GM21528 (cell line): Measurements from ENCODE around the gene COTL1.

Source experiments
- ATAC-seq: cut with Tn5 transposase; IDR thresholded peaks from one replicate; pipeline ENCODE4 v1.9.1; 2021; ENCODE audit warnings: mild to moderate bottlenecking, moderate library complexity; ENCODE audit not compliant: unreplicated experiment, low FRiP score

COTL1 gene

DNA sequence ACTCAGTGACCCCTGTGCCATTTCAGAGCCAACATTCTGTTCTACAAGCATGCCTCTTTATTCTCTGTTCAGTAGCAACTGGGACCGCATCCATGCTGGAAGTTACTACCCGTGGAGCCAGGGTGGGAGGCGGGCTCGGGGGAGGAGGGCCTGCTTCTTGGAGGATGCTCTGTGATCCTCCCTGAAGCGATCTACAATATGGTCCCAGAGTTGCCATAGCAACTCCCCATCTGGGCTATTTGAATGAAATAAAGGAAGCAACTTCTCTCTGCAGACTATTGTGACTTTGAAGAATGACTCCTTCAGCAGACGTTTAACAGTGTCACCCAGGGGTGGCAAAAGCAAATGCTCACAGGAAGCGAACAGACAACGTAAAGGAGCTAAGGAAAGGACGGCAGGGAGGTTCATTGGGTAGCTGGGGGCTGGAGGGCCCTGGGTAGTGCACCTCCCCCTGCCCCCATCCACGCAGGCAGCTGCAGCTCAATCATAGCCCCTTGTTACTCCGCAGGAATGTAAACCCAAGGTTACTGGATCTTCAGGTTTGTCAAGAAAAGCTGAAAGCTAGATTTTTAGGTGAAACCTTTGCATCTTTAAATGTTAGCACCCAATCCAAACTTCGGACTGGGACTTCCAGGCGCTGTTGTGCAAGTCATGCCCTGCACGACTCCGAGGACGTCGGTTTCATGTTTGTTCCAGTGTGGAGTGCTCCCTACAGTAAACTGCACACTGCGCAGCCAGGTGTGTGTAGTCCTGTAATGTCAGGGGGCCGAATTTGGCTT, 62.3 kb downstream of the COTL1 start:
- no peak for ATAC-seq

- ATAC-seq: no peak
Observed at GRCh38 chr16:84554627-84555328, 63.1 kb downstream of the COTL1 start.

- ATAC-seq: no peak
Observed at GRCh38 chr16:84553873-84554399, 63.9 kb downstream of the COTL1 start.

- ATAC-seq: no peak
Observed at GRCh38 chr16:84552135-84552534, 65.7 kb downstream of the COTL1 start.

DNA sequence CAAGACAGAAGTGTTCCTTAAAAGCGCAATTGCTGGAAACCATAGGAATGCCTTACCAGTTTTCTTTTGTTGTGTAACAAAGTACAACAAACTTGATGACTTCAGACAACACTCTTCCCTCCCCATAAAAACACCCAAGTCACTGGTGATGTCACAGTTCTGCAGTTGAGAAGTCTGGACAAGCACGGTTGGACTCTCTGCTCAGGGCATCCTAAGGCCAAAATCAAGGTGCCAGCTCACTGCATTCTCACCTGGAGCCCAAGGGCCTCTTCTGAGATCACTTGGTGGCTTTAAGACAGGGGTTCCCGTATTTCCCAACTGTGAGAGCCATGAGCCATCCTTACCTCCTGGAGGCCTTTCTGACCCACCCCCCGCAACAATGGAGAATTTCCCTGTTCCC, 67.8 kb downstream of the COTL1 start:
- no peak for ATAC-seq

DNA sequence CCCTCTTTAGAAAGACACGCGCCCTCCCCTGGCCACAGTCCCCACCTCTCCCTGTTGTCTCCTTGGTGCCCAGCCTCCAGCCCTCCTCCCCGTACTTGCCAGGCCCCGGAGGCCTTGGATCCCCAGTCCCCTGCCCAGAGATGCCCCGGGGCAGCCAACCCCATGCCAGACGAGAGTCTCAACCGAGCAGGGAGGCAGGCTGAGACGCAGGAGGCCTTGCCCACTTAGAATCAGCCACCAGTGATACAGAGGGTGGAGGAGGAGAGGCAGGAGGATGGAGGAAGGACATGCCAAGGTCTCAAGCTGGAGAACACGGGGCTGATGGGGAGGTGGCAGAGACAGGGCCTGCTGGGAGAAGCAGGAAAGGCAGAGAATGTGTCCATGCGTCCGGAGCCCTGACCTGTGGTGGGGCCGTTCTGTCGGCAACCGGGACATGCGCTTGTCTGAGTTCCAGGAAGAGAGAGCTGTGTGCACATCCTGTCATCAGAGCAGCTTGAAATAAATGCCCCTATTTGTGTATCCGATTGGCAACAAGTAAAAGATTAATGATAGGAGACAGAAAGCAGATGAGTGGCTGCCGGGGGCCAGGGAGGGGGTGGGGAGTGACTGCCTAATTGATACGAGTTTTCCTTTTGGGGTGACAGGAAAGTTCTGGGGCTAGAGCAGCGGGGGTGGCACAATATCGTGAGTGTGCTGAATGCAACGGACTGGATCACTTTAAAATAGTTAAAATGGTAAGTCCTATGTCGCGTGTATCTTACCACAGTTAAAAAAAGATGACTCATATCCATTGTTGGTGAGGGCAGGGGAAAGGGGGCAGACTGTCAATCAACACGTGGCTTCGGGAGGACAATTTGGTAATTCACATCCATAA, 68.7 kb downstream of the COTL1 start:
- no peak for ATAC-seq

DNA sequence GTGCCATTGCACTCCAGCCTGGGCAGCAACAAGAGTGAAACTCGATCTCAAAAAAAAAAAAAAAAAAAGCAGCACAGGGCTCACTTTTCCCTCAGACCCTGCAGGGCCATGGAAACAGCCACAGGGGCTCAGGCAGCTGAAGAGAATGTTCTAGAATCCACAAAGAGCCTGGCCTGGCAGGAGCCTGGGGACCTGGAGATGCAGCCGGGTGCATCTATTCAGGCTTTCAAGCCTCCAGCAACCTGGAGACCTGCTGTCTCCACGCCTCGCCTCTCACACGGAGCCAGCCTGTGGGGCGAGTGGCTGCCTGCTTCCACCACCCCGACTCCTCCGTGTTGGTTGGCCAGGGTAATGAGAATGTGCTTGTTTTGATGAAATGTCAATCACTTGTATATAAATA, 69.4 kb downstream of the COTL1 start:
- no peak for ATAC-seq

DNA sequence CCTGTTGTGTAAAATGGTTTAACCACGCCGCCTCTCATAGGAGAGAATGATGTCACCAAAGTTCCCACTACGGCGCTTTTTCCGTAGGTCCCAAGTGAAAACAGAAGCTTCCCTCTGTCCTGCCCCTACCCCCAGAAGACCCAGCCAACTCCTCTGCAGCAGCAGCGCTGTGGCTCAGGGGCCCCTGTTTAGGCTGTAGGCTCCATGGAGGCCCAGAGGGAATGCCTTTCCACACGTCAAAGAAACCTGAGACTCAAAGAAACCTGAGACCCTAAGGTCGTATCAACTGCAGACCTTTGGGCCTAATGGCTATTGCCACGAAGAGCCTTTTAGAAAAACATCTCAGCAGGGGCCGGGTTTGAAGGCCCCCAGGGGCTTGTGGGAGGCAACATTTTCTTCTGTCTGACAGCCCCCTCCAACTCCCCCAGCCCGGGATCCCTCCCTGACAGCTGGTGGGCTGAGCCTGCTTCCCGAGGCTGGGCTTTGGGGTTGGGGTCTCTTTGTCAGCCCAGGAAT, 70.3 kb downstream of the COTL1 start:
- no peak for ATAC-seq

- ATAC-seq: no peak
Observed at GRCh38 chr16:84546669-84547545, 71.0 kb downstream of the COTL1 start.

DNA sequence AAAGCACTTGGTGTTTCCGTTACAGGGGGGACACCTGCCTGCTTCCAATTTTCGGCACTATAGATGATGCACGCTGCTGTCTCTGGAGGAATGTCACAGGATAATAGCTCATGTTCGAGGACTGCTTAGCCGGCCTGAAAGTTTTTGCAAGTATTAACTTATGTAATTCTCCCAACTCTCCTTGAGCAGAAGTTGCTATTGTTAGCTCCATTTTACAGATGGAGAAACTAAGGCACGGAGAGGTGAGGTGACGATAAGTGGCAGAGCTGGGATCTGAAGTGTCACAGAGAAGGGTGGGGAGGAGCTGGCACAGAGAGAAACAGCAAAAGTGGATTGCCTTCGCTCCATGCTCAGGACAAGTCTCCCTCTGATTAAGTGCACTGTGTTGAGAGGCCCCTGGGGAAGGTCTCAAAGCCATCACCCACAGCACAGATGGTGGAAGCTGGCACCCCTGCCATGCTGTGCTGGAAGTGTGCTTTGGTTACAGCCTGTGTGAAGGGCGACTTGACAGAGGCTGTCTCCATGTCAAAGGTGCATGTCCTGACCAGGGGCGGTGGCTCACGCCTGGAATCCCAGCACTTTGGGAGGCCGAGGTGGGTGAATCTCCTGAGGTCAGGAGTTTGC, 72.7 kb downstream of the COTL1 start:
- no peak for ATAC-seq

DNA sequence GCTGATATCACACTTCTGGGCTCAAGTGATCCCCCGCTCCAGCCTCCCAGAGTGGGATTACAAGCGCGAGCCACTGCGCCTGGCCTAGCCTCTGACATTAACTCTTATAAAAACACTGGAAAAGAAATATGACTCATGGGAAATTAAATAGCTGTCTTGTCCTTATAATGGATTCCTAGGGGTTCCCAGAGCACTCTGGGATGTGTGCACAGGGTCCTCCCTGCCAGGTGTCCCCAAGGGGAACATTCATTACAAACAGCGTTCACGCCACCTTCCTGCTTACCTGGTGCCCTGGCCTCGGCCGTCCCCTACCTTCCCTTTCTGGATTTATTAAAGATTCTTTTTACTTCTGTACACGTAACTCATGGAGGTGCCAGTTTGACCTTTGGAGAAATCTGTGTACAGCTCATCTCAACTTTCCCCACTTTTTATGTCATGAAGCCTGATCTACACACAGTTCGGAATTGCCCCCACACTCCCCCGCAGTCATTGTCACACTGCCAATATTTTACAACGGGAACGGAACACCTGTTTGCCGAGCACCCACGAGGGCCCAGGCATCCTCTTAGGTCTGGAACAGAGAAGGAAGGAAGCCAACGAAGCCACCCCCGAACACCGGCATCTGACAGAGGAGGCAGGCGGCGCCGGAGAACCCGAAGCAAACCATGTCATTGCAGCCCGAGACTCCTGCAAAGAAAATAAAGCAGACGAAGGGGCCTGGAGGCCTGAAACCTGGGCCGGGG, 73.7 kb downstream of the COTL1 start:
- ATAC-seq: no peak

DNA sequence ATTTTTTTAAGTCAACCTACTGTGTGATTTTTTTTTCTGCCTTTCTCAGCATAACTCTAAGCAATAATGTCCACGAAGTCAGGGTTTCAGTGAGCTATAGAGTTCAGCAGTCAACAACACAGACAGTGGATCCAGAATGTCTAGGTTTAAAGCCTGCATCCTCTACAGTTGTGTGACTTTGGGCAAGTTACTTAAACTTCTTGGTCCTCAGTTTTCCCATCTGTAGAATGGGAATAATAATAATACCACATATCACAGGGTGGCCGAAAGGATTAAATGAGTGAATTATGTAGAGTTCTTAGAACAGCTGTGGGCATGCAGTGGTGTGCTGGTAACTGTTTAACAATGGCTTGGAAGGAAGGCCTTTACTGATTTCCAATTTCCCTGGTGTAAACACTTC, 74.6 kb downstream of the COTL1 start:
- ATAC-seq: no peak

DNA sequence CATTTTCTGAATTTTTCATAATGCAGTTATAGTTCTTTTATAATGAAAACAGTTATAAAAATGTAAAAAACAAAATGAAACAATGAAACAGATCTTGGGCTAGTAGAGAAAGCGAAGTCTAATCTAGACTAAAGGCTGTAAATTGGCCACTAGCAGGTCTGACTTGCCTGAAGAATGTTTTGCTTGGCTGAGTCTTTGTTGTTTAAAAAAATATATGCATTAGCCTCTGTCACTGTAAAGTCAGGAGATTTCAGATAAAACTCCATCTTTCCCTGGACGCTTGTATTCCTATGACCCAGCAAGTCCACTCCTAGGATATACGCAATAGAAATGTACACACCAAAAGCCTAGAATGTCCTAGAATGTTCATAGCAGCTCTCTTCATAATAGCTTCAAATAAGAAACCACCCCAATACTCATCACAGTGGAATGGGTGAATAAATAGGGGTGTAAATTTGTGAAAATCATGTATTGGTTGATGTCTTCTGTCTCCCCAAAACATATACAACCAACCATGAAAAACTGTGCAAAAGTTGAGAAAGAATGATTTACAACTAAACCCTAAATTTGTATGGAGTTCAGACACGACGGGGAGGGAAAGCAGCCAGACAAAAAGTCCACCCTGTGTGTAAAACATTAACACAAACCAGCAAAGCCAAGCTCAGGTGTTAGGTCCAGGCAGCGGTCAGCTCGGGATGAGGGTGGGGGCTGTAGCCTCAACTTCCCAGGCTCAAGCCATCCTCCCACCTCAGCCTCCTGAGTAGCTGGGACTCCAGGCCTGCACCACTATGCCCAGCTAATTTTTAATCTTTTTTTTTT, 75.7 kb downstream of the COTL1 start:
- ATAC-seq: no peak

DNA sequence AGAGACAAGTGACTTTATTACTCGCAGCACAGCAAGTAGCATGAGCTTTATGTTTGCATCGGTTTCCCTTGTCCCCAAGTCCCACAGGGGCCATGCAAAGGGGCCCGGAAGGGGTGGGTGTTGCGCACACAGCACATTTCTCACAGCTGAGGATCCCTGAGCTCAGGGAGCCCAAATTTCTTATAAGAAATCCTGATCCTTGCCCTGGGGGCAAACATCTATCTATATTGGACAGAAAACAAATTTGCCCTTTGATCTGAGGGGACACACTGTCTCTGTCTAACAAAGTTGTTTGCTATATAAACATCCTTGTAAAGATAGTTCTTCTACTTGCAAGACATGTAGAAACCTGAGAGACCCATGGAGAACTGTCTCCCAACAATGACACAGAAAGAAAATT, 77.7 kb downstream of the COTL1 start:
- no peak for ATAC-seq

DNA sequence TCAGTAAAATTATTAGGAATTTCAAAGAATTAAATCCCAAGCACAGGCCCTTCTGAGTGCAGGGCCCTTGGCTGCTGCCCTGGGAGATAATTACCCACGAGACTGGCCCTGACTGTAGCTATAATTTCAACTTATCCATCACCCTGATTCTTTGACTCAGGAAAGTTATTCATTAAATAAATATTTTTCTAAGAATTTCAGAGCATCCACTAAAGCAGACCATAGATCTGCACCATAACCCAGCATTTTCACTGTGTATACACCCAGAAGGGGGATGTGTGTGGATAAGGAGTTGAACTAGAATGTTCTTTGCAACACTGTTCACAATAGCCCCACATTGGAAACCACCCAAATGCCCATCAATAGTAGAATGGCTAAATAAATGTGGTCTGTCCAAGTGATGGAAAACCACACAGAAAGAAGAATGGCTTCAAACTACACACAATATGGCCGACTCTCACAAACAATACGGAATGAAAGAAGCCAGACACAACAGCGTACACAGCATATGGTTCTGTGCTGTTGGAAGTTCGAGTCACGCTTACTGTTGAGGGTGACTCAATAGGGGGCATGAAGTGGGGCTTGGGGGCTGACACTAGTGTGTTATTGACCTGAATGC, 79.5 kb downstream of the COTL1 start:
- ATAC-seq: no peak

GRCh38 chr16:84537491-84538151, 80.3 kb downstream of the COTL1 start:
- no peak for ATAC-seq

DNA sequence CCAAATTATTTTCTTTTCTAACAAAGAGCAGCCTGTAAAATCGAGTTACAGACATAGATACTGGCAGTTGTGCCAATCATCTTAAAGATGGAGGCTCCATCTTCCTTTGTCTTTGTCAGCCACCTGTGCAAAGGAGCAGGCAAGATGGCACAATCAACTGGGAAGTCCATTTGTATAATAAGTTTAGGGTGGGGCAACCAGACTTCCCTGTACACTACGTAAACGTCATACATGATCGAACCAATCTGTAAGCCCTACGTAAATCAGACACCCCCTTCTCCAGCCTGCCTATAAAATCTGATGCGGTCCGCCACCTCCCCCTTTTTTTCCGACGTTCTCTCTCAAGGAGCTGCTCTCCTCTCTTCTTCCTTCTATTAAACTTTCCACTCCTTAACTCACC, 82.0 kb downstream of the COTL1 start:
- no peak for ATAC-seq
